GM19240 (cell line): Measurements from ENCODE around the gene SETD3.

Source experiments
- DNase-seq: peaks from one replicate; pipeline ENCODE4 v3.0.0; 2011; ENCODE audit warnings: low spot score; ENCODE audit not compliant: insufficient read length

The SETD3 gene

DNA sequence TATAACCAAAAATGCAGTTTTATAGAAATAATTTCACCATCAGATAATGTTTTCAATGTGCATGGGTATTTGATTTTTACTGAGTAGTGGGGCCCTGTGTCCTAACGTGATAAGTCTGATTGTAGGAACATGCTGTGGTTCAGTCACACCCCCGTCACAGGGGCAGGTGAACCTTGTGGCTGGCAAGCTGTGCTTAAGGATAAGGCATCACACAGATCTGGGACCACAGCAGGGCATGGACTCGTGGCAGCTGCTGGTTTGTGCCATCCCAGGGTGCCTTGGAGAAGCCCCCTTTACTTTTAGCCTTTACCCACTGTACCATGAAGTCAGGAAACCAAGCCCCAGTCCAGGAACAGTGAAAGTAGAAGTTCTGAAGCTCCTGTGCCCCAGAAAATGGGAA is 17.2 kb upstream of the SETD3 start:
- no peak for DNase-seq

GRCh38 chr14:99497341-99497740 is 16.7 kb upstream of the SETD3 start:
- no peak for DNase-seq

GRCh38 chr14:99484106-99484505 is 3.4 kb upstream of the SETD3 start:
- no peak for DNase-seq

- no peak for DNase-seq
Observed at GRCh38 chr14:99481745-99482099, 1.1 kb upstream of the SETD3 start.

- DNase-seq = peak; percentile 90
Observed at GRCh38 chr14:99480917-99481744, 472 bp upstream of the SETD3 start, which contains the start of gene CCNK. CCNK (plus strand) TSS chr14:99481409; CDS start chr14:99492678, 11,269 bp downstream.

GRCh38 chr14:99479160-99479905 is 1.3 kb downstream of the SETD3 start:
- no peak for DNase-seq

- DNase-seq = no peak
Observed at GRCh38 chr14:99478128-99478527, 2.5 kb downstream of the SETD3 start.

DNA sequence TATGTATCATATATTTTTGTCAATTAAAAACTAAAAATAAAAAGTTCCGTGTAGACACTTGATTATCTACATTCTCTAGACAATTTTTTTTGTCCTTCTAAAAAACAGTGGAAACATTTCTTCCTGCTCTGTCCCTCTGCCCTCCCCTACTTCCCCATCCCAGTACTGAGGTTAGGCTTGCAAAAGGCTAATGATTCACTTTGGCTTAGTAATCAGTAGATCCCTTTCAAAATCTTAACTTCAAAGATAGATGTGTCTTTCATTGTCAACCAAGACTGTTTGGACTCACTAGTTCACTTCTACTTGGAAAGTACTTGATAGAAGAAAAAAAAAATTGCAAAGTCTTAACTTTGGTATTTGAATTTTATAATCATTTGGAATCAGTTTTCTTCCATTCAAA is 3.8 kb downstream of the SETD3 start:
- DNase-seq = no peak

DNA sequence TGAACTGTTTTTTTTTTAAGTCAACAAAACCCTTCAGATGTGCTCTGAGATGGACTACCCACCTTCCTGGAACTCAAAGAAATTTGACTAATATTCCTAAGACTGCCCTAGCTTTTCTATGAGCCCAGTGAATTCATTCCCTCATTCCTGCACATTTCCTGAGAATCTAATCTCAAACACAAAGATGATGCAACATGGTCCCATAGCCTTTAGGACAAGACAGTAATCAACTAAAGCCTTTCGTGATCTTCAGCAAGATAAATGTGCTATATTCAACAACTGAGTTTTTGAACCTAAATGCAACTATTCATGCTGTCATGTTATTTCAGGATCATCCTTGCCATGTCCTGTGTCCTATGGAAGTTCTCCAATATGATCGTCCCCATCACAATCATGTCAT is 5.0 kb downstream of the SETD3 start:
- DNase-seq = no peak

DNA sequence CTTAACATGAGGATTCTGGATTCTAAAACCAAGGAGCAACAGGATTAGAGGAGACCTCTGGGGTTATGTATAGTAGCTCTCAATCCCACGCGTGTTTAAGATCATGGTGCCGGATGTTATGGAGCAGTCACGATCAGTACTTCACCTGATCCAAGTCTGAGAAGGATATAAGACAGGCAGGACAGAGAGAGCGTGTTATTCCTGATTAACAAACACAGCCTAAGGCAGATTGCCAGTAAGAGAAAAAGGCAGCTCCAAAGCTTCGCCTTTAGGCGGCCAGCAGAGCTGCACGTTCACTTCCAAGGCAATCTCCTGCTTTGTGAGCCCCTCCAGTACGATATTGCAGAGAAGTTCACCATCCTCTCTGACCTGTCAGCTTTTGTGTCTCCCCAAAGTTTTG is 5.5 kb downstream of the SETD3 start:
- DNase-seq = no peak

DNA sequence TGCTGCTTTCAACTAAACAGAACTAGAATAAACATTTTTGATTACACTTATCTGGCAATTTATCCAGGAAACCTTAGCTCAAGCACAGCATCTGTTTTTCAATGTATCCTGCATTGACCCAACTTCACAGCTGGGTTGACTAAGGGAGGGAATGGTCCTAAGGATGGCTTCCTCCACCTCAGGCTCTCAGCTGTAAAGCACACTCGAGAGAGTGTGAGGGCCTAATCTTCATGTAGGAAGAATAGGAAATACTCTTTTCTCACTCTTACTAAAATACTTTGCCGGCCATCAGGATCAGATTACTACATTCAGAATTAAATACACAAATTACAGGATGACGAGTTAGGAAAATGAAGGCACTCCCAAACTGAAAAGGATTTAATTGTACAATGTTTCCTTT is 7.2 kb downstream of the SETD3 start:
- DNase-seq = no peak

DNA sequence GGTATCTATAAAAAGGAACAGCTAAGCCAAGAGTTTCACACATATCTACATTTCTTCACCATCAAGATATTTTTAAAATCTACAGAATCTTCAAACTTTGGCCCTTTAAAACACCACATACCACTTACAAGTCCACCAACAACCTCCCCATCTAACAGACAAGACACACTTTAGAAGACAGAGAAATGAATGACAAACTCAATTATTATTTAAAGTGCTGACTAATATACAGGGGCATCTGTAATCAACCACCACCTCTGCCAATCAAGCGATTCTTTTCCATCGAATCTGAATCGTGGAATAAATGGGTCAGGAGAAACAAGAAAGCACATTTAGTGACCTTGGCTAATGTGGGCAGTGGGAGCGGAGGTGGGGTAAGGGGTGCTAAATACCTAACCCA is 7.7 kb downstream of the SETD3 start:
- no peak for DNase-seq

DNA sequence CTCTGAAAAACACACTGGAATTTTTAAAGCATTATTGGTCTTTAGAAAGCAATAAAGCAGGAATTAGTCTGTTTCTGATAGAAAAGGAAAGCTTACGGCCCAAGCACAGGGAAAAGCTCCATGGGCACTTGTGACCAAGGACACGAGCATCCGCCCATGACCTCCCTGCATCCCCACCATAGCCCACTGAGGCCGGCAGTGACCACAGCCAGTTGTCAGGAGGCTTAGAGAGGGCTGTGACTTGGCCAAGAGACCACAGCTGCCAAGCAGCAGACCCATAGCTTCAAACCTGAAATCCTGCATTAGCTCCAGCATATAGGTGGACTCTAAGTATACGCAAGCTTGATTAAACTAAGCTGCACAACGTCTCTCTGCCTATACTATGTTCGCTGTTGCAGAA is 8.9 kb downstream of the SETD3 start:
- DNase-seq = no peak

GRCh38 chr14:99468836-99469592 is 11.6 kb downstream of the SETD3 start:
- DNase-seq = no peak

- no peak for DNase-seq
Observed at GRCh38 chr14:99468081-99468480, 12.6 kb downstream of the SETD3 start.

DNA sequence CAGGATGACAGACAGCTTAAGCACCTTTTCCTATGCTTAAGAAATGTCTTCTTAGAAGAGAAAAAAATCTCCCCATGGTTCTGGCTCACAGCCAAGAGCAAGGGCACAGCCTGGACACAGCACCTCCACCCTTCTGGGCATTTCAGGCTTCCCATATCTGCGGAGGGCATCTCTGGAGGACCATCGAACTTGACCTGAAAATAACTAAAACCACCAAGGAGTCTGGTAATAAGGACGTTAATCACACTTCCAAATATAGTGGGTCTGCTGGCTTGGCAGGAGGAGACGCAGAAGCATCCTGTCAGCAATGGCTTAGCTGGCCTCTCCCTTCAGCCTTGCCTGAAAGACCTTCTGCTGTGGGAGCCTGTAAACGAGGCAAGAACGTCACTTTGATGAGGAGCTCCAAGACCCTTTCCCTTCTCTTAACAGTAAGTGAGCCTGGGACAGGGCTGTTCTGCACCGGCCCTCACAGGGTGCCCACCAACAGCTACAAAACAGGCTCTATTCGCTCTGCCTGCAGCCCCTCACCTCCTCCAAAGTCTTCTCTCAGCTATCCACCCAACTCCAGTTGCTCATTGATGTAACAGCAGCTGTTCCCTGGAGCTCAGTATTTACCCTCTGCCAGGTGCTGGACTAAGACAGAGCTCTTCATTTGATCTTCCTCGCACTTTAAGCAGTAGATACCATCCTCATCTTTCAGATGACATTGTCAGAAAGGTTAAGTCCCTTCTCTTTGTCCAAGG is 13.2 kb downstream of the SETD3 start:
- DNase-seq = no peak

GRCh38 chr14:99466758-99467157 is 13.9 kb downstream of the SETD3 start:
- no peak for DNase-seq

GRCh38 chr14:99465288-99465687 is 15.4 kb downstream of the SETD3 start:
- no peak for DNase-seq

DNA sequence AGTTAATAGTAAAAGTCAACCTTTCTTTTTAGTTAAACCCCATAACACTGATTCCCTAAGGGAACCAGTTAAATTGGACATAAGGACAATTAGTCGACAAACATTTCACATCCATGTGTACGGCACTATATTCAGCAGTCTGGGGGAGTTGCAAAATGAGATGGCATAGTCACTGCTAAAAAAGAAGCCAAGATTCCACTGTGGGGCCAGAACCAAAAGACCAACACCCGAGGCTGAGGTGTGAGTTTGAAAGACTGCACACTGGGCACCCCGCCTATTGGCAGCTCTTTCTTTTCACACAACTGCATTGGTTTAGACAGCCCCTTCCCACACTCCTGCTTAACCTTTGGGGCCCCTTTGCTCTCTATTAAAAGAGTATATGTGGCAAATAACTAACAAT is 16.7 kb downstream of the SETD3 start:
- no peak for DNase-seq

DNA sequence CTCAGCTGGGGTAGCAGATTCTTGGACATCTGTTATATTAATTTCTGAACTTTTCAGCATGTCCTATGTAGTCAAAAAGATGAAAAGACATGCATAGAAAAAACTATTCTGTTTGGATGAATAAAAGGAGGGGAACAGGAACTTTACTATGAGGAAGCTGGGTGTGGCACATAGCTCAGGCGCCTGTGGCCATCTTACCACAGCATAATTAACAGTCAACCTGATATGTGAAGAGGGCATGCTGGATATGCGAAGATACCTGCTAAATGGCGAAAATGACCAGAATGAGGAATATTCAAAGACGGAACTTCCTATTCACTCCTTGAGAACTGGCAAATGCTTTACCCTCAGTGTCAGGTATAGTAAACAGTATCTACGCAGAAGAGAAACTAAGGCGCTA is 18.4 kb downstream of the SETD3 start:
- no peak for DNase-seq

DNA sequence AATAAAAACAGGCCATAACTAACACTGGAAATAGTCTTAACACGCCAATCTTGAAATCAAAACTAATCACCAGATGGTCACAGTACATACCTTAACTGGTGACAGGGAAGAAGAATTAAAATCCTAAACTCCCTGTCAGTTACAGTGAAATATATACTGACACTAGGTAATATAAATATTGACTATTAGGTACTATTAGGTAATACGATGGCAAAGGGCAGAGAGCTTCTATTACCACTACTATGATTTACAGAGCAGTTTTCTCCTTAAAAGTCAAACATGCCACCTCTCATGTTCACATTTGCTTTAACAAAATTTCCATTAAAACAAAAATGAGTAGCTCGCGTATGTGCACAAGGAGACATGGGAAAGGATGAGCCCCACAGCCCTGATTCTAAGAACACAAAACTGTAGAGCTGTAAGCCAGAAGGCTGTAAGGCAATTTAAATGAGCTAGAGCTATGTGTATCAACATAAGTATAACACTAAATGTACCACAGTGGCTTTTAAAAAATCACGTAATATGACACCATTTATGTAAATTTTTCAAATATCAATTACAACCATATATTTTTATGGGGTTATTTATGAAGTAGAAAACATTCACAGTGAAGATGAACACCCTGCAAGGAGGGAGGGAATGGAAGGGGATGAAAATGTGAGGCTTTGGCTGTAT is 19.1 kb downstream of the SETD3 start:
- no peak for DNase-seq
